Neuronal stem cell (in vitro differentiated cells): ENCODE results near the gene PARP3.

ENCODE experiments used
- DNase-seq: peaks from one replicate; pipeline ENCODE4 v3.0.0-alpha.2; 2013; ENCODE audit warnings: low spot score
- H2AFZ ChIP-seq: one replicate; pipeline ENCODE4 v1.6.1; 2013; ENCODE audit warnings: mild to moderate bottlenecking, low read length, inconsistent platforms
- H2AK5ac ChIP-seq: 2 replicates; pipeline ENCODE4 v1.6.1; 2013; ENCODE audit warnings: low read depth, mild to moderate bottlenecking, inconsistent platforms, low read length, moderate library complexity, mixed read lengths
- H2BK120ac ChIP-seq: 2 replicates; pipeline ENCODE4 v1.6.1; 2013; ENCODE audit warnings: low read depth, mild to moderate bottlenecking, inconsistent platforms, low read length, moderate library complexity, mixed read lengths
- H2BK12ac ChIP-seq: one replicate; pipeline ENCODE4 v1.6.1; 2013; ENCODE audit warnings: low read length, inconsistent platforms
- H2BK15ac ChIP-seq: 2 replicates; pipeline ENCODE4 v1.6.1; 2013; ENCODE audit warnings: mild to moderate bottlenecking, low read length, inconsistent platforms, mixed read lengths
- H2BK5ac ChIP-seq: one replicate; pipeline ENCODE4 v1.6.1; 2013; ENCODE audit warnings: inconsistent platforms, mild to moderate bottlenecking, low read length, moderate library complexity
- H3K14ac ChIP-seq: one replicate; pipeline ENCODE4 v1.6.1; 2013; ENCODE audit warnings: low read length, inconsistent platforms
- H3K18ac ChIP-seq: 2 replicates; pipeline ENCODE4 v1.6.1; 2013; ENCODE audit warnings: low read length, inconsistent platforms
- H3K23ac ChIP-seq: 2 replicates; pipeline ENCODE4 v1.6.1; 2013; ENCODE audit warnings: low read depth, mild to moderate bottlenecking, mixed read lengths, low read length, inconsistent platforms; ENCODE audit not compliant: poor library complexity
- H3K27ac ChIP-seq: replicated peaks from 3 replicates; pipeline ENCODE4 v1.5.1; 2013; ENCODE audit warnings: low read length, inconsistent platforms
- H3K27me3 ChIP-seq, 3 experiments: 2 replicates each; pipeline ENCODE4 v1.6.1; 2013; ENCODE audit warnings: low read length in 3 of 3, mild to moderate bottlenecking in 2 of 3, inconsistent platforms in 1 of 3, low read depth in 1 of 3, mixed read lengths in 1 of 3, moderate library complexity in 1 of 3; ENCODE audit not compliant: control insufficient read depth in 3 of 3, insufficient read depth in 3 of 3
- H3K36me3 ChIP-seq, 2 donors: replicated peaks in 1 of 2; 2 replicates each; pipeline ENCODE4 v1.6.1; 2013; ENCODE audit warnings: low read length in 2 of 2; ENCODE audit not compliant: control insufficient read depth in 2 of 2, insufficient read depth in 2 of 2
- H3K4ac ChIP-seq: 2 replicates; pipeline ENCODE4 v1.6.1; 2013; ENCODE audit warnings: inconsistent platforms, mild to moderate bottlenecking, low read length, moderate library complexity
- H3K4me1 ChIP-seq, 2 donors: 1 replicate in 1 of 2; 2 replicates in 1 of 2; pipeline ENCODE4 v1.6.1; 2013; ENCODE audit warnings: low read length in 2 of 2, low read depth in 1 of 2; ENCODE audit not compliant: control insufficient read depth in 2 of 2, insufficient read depth in 1 of 2
- H3K4me2 ChIP-seq: one replicate; pipeline ENCODE4 v1.6.1; 2013; ENCODE audit warnings: mild to moderate bottlenecking, low read length, inconsistent platforms; ENCODE audit not compliant: insufficient read depth, poor library complexity, severe bottlenecking
- H3K4me3 ChIP-seq, 2 donors: 2 replicates each; pipeline ENCODE4 v1.5.1; 2013; ENCODE audit warnings: low read length in 2 of 2, mild to moderate bottlenecking in 2 of 2, inconsistent platforms in 1 of 2, moderate library complexity in 1 of 2
- H3K79me1 ChIP-seq: one replicate; pipeline ENCODE4 v1.6.1; 2013; ENCODE audit warnings: low read depth, mild to moderate bottlenecking, inconsistent platforms, low read length, moderate library complexity
- H3K9ac ChIP-seq: one replicate; pipeline ENCODE4 v1.6.1; 2013; ENCODE audit warnings: mild to moderate bottlenecking, low read depth, low read length, inconsistent platforms; ENCODE audit not compliant: poor library complexity
- H3K9me3 ChIP-seq, 2 donors: replicated peaks in 1 of 2; 2 replicates each; pipeline versions ENCODE3 to v1.6.1; 2013; ENCODE audit warnings: low read length in 2 of 2, mild to moderate bottlenecking in 2 of 2, inconsistent platforms in 1 of 2, low read depth in 1 of 2, mixed read lengths in 1 of 2, moderate library complexity in 1 of 2; ENCODE audit not compliant: control insufficient read depth in 2 of 2, insufficient read depth in 1 of 2
- H4K8ac ChIP-seq: one replicate; pipeline ENCODE4 v1.6.1; 2013; ENCODE audit warnings: low read depth, mild to moderate bottlenecking, inconsistent platforms, low read length, moderate library complexity
- H4K91ac ChIP-seq: one replicate; pipeline ENCODE4 v1.6.1; 2013; ENCODE audit warnings: low read length, low read depth, mild to moderate bottlenecking, inconsistent platforms; ENCODE audit not compliant: poor library complexity
- WGBS, 2 donors: extraction: QIAGEN DNeasy Blood & Tissue Kit; methylation state at CpG; one replicate each; pipeline ENCODE4 v1.1.7; 2013; ENCODE audit warnings: missing lambda C conversion rate in 2 of 2, mixed read lengths in 1 of 2; ENCODE audit not compliant: insufficient read length in 2 of 2, insufficient replicate concordance in 1 of 2; ENCODE audit errors: extremely low coverage in 2 of 2; 5-methylcytosine and 5-hydroxymethylcytosine counted together

PARP3 gene

DNA sequence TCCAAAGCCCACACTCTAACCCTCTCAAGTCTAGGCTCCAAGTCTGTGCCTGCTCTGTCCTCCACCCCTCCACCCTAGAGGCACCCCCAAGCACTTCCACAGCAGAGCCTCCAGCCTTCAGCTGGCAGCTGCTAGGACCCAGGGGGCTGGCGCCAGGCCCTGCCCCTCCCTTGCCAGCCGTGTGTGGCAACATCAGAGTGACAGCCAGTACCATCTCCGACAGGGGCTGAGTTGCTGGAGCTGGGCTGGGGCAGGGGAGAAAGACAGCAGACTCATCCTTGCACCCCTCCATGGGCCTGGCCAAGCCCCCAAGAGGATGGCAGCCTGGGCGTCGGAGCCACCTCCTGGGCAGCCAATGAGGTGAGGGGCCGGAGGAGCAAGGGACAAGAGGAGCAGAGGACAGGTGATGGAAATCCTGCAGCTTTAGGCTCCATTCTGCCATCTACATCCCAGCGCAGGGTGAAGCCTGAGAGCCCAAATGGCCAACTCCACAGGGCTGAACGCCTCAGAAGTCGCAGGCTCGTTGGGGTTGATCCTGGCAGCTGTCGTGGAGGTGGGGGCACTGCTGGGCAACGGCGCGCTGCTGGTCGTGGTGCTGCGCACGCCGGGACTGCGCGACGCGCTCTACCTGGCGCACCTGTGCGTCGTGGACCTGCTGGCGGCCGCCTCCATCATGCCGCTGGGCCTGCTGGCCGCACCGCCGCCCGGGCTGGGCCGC, 13.2 kb downstream of the PARP3 start, which contains the start of gene GPR62:
Gene GPR62 (plus strand): TSS at position 207 of the 718 bp plus-strand sequence. CDS start 272 bp downstream, at position 479.
- Histone ChIP-seq H3K27me3 (peaks cover 0 to 24% (median 11%) of the 10 kb centered on the region in 3 experiments), H2BK5ac (peak within 1 kb of the TSS; percentile 58), H2BK120ac (peak within 1 kb of the TSS; percentile 99), H3K18ac (peak within 1 kb of the TSS; percentile 97), H4K8ac (peak within 1 kb of the TSS; percentile 94), H2AK5ac (peak within 1 kb of the TSS; percentile 85), H3K36me3 (peaks cover 18 to 37% of the 10 kb centered on the region in 2 donors), H3K9ac (peak within 1 kb of the TSS; percentile 91), H3K23ac (peak within 1 kb of the TSS; percentile 98), H3K9me3 (peaks cover 0 to 8% of the 10 kb centered on the region in 2 donors), H3K4me1 (peaks cover 7 to 18% of the 10 kb centered on the region in 2 donors), H4K91ac (peak within 1 kb of the TSS; percentile 61), H2BK15ac (peak within 1 kb of the TSS; percentile 97), H3K4me3 (peak within 1 kb of the TSS in 1 of 2 donors; percentile 73), H3K4me2 (peak within 1 kb of the TSS; percentile 85), H2AFZ (no peak within 1 kb of the TSS), H3K14ac (peak within 1 kb of the TSS; percentile 64), H3K79me1 (peaks cover 2% of the 10 kb centered on the region), H2BK12ac (peak within 1 kb of the TSS; percentile 94), H3K4ac (peak within 1 kb of the TSS; percentile 46), H3K27ac (no peak within 1 kb of the TSS)
- WGBS, 2 donors, result no CpG with 5 or more reads among the region's 33 CpGs
- DNase-seq, result no peak

DNA sequence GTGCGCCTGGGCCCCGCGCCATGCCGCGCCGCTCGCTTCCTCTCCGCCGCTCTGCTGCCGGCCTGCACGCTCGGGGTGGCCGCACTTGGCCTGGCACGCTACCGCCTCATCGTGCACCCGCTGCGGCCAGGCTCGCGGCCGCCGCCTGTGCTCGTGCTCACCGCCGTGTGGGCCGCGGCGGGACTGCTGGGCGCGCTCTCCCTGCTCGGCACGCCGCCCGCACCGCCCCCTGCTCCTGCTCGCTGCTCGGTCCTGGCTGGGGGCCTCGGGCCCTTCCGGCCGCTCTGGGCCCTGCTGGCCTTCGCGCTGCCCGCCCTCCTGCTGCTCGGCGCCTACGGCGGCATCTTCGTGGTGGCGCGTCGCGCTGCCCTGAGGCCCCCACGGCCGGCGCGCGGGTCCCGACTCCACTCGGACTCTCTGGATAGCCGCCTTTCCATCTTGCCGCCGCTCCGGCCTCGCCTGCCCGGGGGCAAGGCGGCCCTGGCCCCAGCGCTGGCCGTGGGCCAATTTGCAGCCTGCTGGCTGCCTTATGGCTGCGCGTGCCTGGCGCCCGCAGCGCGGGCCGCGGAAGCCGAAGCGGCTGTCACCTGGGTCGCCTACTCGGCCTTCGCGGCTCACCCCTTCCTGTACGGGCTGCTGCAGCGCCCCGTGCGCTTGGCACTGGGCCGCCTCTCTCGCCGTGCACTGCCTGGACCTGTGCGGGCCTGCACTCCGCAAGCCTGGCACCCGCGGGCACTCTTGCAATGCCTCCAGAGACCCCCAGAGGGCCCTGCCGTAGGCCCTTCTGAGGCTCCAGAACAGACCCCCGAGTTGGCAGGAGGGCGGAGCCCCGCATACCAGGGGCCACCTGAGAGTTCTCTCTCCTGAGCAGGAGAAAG, 14.0 kb downstream of the PARP3 start:
- peaks cover 7 to 18% of the 10 kb centered on the region in 2 donors for H3K4me1 ChIP-seq
- peaks cover 2% of the 10 kb centered on the region for H3K79me1 ChIP-seq
- no peak for DNase-seq
- H3K4ac ChIP-seq, result peak overlapping the region; percentile 46
- H4K8ac ChIP-seq, result peak overlapping the region; percentile 94
- H3K23ac ChIP-seq, result peak overlapping the region; percentile 98
- H2AFZ ChIP-seq, result no peak overlapping the region
- H3K14ac ChIP-seq, result peak overlapping the region; percentile 64
- peak overlapping the region; percentile 58 for H2BK5ac ChIP-seq
- peaks cover 0 to 8% of the 10 kb centered on the region in 2 donors for H3K9me3 ChIP-seq
- peak overlapping the region; percentile 85 for H2AK5ac ChIP-seq
- peak overlapping the region; percentile 97 for H3K18ac ChIP-seq
- H2BK15ac ChIP-seq, result peak overlapping the region; percentile 97
- H4K91ac ChIP-seq, result no peak overlapping the region
- peaks cover 20 to 44% of the 10 kb centered on the region in 2 donors for H3K36me3 ChIP-seq
- peak overlapping the region; percentile 85 for H3K4me2 ChIP-seq
- peak overlapping the region; percentile 94 for H2BK12ac ChIP-seq
- no peak overlapping the region for H3K27ac ChIP-seq
- peaks cover 0 to 24% (median 11%) of the 10 kb centered on the region in 3 experiments for H3K27me3 ChIP-seq
- peak overlapping the region; percentile 99 for H2BK120ac ChIP-seq
- H3K9ac ChIP-seq, result peak overlapping the region; percentile 91
- WGBS, 2 donors, result no CpG with 5 or more reads among the region's 97 CpGs
- peak overlapping the region in 1 of 2 donors; percentile 73 for H3K4me3 ChIP-seq

DNA sequence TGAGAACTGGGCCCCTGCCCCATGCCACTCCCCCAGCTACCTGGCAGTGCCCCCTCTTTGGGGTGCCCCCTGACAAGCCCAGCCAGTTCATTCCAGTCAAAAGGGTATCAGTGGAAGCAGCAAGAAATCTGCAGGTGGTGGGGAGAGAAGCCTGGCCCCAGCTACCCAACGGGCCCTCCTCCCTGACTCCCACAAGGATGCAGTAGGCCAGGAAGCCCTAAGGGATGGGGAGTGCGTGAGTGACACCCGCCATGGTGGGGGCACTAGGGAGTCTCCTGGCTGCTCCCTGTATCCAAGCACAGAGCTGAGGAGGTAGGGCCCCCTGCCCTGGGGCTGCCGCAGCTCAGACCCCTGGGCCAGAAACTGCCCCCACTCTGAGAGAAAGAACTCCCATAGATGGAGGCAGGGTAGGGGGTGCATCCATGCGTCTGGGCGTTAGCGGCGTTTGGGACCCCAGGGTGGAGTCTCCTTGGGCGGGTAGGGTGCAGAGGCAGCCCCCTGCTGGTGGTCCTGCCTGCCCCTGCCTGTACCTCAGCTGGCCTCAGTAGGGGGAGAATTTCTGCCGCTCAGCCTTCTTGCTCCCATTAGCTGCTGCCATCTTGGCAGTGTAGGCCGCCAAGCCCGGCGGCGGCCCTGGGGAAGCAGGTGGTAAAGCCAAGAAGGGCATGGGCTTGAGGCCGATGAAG, 15.5 kb downstream of the PARP3 start:
- Histone ChIP-seq H3K4me1 (peaks cover 7 to 22% of the 10 kb centered on the region in 2 donors), H3K14ac (no peak overlapping the region), H3K4ac (no peak overlapping the region), H3K23ac (no peak overlapping the region), H3K9ac (no peak overlapping the region), H4K91ac (no peak overlapping the region), H4K8ac (no peak overlapping the region), H3K27me3 (peaks cover 0 to 24% (median 11%) of the 10 kb centered on the region in 3 experiments), H3K9me3 (peaks cover 0 to 8% of the 10 kb centered on the region in 2 donors), H3K18ac (no peak overlapping the region), H2AK5ac (peak overlapping the region; percentile 74), H3K4me3 (no peak overlapping the region), H2BK5ac (peak overlapping the region; percentile 7), H2BK120ac (no peak overlapping the region), H3K79me1 (peaks cover 4% of the 10 kb centered on the region), H2BK12ac (no peak overlapping the region), H3K36me3 (peaks cover 20 to 47% of the 10 kb centered on the region in 2 donors), H3K4me2 (no peak overlapping the region), H2BK15ac (no peak overlapping the region), H3K27ac (no peak overlapping the region), H2AFZ (no peak overlapping the region)
- no CpG with 5 or more reads among the region's 15 CpGs for WGBS, 2 donors
- DNase-seq, result no peak
